Esophagus squamous epithelium (tissue), 4 donors: ENCODE measurements around the gene DNAH10.

ENCODE experiments used
- CTCF ChIP-seq, 6 experiments: fragments of 450-650 bp in 4 of 6; fragments of 200-600 bp in 2 of 6; sonication (generic) in 2 of 6; IDR thresholded peaks; one replicate each; pipeline ENCODE4 v1.5.1; 2016 to 2019; ENCODE audit warnings: antibody characterized with exemption in 6 of 6, mild to moderate bottlenecking in 4 of 6, moderate library complexity in 4 of 6
- POLR2A ChIP-seq, 4 donors: fragments of 450-650 bp; IDR thresholded peaks; one replicate each; pipeline ENCODE4 v1.6.1; 2017; ENCODE audit warnings: antibody characterized with exemption in 4 of 4, mild to moderate bottlenecking in 4 of 4, moderate library complexity in 3 of 4

- no peak for TF ChIP-seq POLR2A (IDR thresholded peaks at IDR 0.05)
- no peak for TF ChIP-seq CTCF (IDR thresholded peaks at IDR 0.05)
Observed at GRCh38 chr12:123840765-123841425, 78.8 kb downstream of the DNAH10 start.
